ENCODE measurements around the gene NPIPB8.
"Not testable (repeated sequence)": the region's sequence is repeated elsewhere in the genome, so short reads cannot be mapped to it uniquely, and the experiment has no call there.

Gene NPIPB8

GRCh38 chr16:28637765-28638164, at the start of gene NPIPB8:
Gene NPIPB8, plus strand, starts transcription at chr16:28638065. Its CDS starts 296 bp downstream, at chr16:28638361.
- DNase-seq (ENCODE audit: low read depth in 2 of 2, low spot score in 1 of 2): not testable (repeated sequence)

- no peak for DNase-seq (ENCODE audit: low read depth in 2 of 2, low spot score in 1 of 2)
Measured at GRCh38 chr16:28589069-28589468, 48.8 kb upstream of the NPIPB8 start.

- no peak for DNase-seq (ENCODE audit: low read depth in 2 of 2, low spot score in 1 of 2)
Measured at GRCh38 chr16:28589930-28590329, 47.9 kb upstream of the NPIPB8 start.

GRCh38 chr16:28590384-28591340, 47.2 kb upstream of the NPIPB8 start:
- DNase-seq (ENCODE audit: low read depth in 2 of 2, low spot score in 1 of 2): no peak

GRCh38 chr16:28591355-28591754, 46.5 kb upstream of the NPIPB8 start:
- DNase-seq (ENCODE audit: low read depth in 2 of 2, low spot score in 1 of 2): no peak

GRCh38 chr16:28592511-28592910, 45.4 kb upstream of the NPIPB8 start:
- no peak for DNase-seq (ENCODE audit: low read depth in 2 of 2, low spot score in 1 of 2)

GRCh38 chr16:28592979-28593553, 44.8 kb upstream of the NPIPB8 start:
- DNase-seq (ENCODE audit: low read depth in 2 of 2, low spot score in 1 of 2): no peak

GRCh38 chr16:28595451-28595850, 42.4 kb upstream of the NPIPB8 start:
- DNase-seq (ENCODE audit: low read depth in 2 of 2, low spot score in 1 of 2): not testable (repeated sequence)

- no peak for DNase-seq (ENCODE audit: low read depth in 2 of 2, low spot score in 1 of 2)
Measured at GRCh38 chr16:28596115-28596630, 41.7 kb upstream of the NPIPB8 start.

- DNase-seq (ENCODE audit: low read depth in 2 of 2, low spot score in 1 of 2): no peak
Measured at GRCh38 chr16:28596840-28597691, 40.8 kb upstream of the NPIPB8 start, which contains the start of gene SULT1A2. Gene SULT1A2, minus strand, starts transcription at chr16:28597050. Its CDS starts 1,120 bp downstream, at chr16:28595930.

- no peak for DNase-seq (ENCODE audit: low read depth in 2 of 2, low spot score in 1 of 2)
Measured at GRCh38 chr16:28597692-28598261, 40.1 kb upstream of the NPIPB8 start.

GRCh38 chr16:28599377-28600285, 38.2 kb upstream of the NPIPB8 start:
- DNase-seq (ENCODE audit: low read depth in 2 of 2, low spot score in 1 of 2): not testable (repeated sequence)

GRCh38 chr16:28600965-28601364, 36.9 kb upstream of the NPIPB8 start:
- DNase-seq (ENCODE audit: low read depth in 2 of 2, low spot score in 1 of 2): not testable (repeated sequence)

GRCh38 chr16:28601589-28601988, 36.3 kb upstream of the NPIPB8 start:
- DNase-seq (ENCODE audit: low read depth in 2 of 2, low spot score in 1 of 2): not testable (repeated sequence)

- DNase-seq (ENCODE audit: low read depth in 2 of 2, low spot score in 1 of 2): not testable (repeated sequence)
Measured at GRCh38 chr16:28602062-28602461, 35.8 kb upstream of the NPIPB8 start.

- DNase-seq (ENCODE audit: low read depth in 2 of 2, low spot score in 1 of 2): no peak
Measured at GRCh38 chr16:28602529-28602928, 35.3 kb upstream of the NPIPB8 start.

GRCh38 chr16:28603381-28604185, 34.3 kb upstream of the NPIPB8 start:
- DNase-seq (ENCODE audit: low read depth in 2 of 2, low spot score in 1 of 2): no peak

- no peak for DNase-seq (ENCODE audit: low read depth in 2 of 2, low spot score in 1 of 2)
Measured at GRCh38 chr16:28604186-28604565, 33.7 kb upstream of the NPIPB8 start.

Measured in stimulated activated CD8-positive, alpha-beta memory T cell treated with anti-CD3 and anti-CD28 coated beads, Interleukin-4, amount 100 ng/mL, for 4 hours (primary cell).